Measurements from ENCODE around the gene TEDC1.

TEDC1 gene, protein sequence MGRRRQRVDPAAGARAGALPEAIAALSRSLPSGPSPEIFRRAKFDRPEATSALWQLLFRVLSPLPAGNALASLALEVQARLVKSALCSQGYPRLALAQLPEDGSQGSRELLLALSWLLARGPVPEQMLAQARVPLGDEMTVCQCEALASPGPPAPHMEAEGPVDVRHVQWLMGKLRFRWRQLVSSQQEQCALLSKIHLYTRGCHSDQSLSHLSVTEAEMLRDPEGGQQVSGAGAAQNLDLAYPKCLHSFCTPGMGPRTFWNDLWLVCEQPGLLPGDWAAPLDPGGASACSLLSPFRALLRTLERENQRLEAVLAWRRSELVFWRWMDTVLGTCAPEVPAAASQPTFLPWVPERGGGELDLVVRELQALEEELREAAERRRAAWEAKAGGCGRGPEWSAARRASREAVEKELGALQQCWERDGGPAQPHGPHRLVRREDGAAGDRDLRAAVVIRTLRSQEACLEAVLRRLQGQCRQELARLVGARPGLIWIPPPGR
- 20.6 to 35.6 (median 32.7) reads per million in 4 experiments for total RNA-seq

DNA sequence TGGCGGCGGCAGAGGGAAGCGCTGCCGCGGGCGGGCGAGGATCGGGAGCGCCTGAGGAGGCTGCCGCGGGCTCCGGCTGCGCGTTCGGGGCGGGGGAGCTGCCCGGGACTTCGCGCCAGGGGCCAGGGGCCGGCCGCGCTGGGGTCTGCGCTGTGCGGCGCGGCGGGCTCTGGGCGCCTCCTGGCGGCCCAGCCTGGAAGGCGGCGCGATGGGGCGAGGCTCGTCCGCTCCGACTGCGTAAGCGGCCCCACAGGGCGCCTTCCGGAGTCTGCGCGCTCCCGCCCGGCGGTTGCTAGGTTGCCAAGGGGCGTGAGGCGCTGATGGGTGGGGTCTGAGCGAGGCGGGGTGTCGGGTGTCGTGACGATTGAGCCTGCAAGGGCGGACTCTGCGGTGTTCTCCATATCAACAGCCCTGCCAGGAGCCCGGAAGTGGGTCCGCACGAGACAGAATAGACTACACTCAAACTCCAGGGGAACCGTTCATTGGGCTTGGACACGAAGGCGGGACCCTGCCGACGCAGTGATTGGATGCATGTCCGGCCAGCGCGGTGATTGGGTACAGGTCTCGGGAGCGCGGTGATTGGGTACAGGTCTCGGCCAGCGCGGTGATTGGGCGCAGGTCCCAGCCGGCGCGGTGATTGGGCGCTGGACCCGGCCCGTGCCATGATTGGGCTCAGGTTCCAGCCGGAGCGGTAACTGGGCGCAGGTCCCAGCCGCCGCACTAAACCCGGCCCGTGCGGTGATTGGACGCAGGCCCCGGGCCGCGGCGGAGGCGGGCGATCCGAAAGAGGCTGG, at the start of gene TEDC1:
TEDC1 (plus strand) TSS at position 675 of the 794 bp plus-strand sequence. CDS start 130 bp downstream, outside the sequence.
- DNase-seq = peak; percentile 100

DNA sequence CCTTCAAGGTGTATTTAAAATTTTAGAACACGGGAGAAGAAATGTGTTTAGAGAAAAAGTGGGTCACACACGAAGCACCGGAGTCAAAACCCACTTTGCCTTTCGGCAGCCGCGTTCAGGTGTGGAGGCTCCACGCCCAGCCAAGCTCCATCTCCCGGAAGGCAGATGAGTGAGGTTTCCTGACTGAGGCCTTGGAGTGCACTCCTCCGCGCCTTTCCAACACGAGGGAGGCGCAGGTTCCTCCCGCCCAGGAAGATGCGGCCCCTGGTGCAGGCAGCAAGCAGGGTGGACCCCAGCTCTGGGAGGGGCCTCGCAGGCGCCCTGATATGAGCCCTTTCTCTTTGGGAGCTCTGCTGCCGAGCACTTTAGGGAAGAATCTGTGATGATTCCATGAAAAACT, 48.9 kb upstream of the TEDC1 start:
- no peak for DNase-seq

DNA sequence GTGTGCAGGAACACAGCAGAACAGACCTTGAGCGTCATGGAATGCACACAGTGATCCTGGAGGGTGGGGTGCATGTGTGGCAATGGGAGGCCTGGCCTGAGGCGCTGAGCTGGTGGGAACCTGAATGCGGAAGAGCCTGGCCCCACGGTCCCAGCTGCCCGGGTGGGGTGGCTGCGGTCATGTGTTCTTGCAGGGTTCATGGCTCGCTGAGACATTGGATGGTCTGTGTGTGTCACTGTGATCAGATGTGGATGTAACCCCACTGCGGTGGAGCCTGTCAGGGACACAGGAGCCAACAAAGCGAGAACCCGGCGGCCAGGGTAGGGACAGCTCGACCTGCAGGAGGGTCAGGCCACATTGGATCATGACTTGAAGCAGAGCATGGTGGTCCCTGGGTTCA, 48.2 kb upstream of the TEDC1 start:
- no peak for DNase-seq

DNA sequence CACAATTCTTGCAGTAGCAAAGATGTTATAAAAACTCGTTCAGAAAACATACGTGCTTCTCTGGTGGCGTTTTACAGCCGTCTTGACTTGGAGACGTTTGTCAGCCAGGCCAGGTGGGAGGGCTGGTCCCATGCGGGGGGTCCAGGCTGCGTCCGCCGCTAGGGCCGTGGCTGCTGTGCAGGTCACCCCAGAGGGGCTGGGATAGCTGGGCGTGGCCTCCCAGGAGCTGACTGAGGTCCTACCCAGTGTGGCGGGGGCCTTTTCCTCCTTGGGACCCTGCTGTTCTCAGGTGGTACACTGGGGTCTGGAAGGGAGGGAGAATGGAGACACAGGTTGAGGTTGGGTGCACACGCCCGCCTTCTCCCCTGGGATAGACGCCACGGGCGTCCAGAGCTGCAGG, 46.2 kb upstream of the TEDC1 start:
- no peak for DNase-seq

DNA sequence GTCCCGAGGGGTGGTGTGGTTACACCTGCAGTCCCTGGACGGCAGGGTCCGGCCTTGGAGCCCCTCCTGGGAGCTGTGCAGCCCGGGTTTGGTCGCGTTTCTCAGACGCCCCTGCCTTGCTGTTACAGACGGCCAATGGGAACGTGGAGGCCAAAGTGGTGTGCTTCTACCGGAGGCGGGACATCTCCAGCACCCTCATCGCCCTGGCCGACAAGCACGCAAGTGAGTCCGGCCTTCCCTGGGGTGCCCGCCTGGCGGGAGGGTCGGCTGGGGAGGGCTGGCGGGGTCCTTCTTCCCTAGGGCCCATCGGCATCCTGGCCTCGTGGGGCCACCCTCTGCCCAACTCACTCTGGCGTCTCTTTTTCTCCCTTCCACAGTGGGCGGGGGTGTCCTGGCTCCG, 45.8 kb upstream of the TEDC1 start:
- DNase-seq = no peak

DNA sequence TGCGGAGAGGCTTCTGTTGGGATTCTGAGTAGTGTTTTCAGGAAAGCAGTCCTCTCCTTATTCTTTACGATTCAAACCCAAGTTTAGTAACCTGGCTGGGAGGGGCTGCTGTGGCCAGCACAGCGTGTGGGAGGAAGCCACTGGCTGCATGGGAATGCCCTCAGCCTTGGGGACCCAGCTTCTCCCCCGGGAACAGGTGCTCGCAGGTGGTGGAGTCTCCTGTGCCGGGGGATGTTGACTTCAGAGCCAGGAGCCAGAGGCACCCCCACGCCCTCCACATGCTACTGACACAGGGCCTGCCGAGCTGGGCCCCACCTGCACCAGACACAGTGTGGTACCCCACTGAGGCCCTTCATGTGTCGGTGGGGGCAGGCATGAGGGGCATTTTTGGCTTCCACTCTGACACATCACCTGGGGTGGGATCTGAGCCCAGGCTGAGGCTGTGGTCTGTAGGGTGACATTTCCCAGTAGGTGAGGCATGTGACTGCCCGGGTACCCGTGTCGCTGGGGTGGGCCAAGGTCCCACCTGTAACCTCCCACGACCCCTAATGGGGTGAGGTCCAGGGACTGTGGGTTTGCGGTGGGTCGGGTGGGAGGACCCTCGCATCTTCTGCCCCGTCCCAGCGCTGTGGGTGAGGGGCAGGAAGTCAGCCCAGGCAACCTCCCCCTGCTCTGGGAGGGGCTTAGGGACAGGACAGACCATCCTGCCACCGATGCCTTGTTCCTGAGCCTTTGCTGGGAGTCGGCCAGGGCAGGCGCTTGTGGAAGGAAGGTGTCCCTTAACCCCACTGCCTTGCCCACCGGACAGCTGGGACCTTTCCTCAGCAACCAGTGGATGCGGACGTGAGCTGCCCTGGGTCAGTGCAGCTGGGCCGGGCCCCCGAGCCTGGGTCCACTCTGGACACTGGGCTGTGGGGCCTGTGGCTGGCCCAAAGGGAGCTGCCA, 44.9 kb upstream of the TEDC1 start:
- no peak for DNase-seq

DNA sequence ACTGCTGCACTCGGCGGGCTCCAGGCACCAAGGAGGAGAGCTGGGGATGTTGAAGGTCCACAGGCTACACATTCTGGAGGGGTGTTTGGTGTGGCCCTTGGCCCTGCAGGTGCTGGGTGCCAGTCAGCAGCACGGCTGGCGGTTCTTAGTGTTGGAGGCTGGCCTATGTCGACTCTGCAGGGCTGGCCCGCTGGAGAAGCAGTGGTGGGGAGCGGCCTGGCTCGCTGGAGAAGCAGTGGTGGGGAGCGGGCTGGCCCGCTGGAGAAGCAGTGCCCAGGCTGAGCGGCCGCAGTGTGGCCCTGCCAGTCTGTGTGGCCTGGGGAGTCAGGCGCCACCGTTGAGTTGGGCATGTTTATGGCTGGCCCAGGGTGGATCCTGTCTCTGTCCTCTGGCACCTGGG, 44.1 kb upstream of the TEDC1 start:
- no peak for DNase-seq

DNA sequence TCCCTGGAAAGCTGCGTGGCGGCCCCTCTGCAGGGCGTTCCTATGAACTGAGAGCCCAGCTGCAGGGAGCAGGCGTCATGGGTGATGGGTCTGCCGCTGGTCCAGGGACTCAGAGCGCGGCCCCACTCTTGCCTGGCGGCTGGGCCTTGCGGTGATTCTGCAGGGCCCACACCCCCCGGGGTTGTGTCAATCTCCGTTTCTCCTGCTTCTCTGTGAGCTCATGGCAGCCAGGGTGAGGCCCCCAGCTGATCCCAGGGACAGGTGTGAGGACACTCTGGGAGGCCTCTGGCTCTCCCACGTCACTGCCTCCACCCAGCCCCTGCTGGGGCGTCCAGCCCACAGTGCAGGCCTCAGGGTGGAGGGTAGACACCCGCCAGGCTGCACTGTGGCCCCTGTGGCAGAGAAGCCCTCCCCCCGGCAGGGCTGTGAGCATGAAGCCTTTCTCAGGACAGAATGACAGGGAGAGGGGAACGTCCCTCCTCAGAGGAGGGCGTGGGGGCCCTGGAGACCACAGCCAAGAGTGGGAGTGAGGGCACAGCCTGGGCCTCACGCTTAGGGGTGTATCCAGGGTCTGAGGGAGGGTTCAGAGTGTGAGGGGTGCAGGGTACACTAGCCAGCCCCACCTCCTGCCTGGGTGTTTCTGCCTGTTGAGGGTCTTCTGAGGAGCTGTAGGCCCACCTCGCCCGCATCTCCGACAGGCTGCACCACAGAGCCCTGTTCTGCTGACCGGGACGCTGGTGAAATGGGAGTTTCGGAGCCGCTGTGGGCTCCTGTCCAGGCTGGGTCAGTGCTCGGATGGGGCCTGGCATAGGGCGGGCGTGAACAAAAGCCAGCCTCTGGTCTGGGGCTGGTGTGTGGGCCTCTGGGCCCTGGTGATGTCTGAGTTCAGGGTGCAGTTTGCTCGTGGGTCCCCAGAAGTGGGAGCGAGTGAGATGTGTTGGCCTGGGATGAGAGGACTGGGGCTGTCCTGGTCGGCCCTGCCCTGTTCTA, 43.1 kb upstream of the TEDC1 start:
- DNase-seq = no peak

DNA sequence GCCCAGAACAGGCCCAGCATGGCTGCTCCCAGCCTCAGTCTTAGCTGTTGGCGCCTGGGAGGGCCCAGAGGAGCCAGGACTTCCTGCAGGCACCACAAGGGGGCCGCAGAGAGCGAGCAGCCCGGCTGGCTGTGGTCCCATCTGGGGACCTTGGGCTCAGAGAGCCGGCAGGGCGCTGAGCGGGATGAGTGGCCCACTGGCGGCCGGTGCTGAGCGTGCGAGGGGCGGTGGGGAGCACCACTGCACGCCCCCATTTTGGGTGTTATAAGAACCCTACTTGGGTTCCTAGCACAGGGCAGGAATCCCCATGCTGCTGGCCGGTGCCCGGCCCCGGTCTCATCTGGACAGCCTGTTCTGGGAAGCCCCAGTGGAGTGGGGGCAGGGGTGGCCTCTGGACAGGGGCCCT, 42.3 kb upstream of the TEDC1 start:
- DNase-seq = peak; percentile 49

DNA sequence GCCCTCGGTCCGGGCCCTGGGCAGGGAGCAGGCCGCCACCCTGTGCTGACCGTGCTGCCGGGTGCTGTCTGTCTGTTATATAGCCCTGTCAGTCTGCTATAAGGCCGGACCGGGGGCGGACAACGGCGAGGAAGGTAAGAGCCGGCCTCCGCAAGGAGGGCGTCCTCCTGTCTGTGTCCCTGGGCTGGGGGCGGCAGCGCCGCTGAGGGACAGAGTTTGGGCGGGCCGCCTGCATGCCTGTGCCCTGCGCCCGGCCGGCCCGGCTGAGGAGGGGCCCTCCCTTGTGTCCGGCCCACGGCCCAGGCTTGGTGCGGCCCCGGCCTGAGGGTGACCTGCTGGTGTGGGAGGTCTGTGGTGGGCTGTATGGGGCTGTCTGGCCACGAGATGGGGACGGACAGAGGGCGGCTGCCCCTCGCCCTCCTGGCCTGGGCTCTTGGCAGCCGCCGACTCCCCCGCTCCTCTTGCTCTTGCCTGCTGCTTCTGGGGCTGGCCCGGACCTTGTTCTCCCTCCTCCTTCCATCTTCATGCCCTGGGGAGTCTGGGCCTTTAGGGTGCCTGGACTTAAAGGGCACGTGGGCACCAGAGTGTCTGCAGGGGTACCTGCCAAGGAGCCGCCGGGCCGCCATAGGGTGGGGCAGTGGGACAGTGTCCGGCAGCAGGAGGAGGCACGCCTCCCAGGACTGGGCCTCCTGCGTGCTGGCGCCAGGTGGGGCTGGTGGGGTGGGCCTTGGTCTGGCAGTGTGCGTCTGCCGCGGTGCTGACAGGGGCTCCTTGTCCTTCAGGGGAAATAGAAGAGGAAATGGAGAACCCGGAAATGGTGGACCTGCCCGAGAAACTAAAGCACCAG, 41.5 kb upstream of the TEDC1 start:
- no peak for DNase-seq

DNA sequence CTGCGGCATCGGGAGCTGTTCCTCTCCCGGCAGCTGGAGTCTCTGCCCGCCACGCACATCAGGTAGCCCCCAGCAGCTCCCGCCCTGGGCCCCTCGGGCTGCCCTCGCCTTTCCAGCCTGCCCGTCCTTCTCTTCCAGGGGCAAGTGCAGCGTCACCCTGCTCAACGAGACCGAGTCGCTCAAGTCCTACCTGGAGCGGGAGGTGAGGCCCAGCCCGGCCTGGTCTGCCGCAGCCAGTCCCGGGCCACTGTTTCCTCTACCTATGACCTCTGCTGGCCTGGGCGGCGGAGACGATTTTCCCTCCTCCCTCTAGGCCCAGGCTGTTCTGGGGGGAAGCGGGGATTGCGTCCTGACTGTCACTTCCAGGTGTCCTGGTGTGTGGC, 40.9 kb upstream of the TEDC1 start:
- no peak for DNase-seq

DNA sequence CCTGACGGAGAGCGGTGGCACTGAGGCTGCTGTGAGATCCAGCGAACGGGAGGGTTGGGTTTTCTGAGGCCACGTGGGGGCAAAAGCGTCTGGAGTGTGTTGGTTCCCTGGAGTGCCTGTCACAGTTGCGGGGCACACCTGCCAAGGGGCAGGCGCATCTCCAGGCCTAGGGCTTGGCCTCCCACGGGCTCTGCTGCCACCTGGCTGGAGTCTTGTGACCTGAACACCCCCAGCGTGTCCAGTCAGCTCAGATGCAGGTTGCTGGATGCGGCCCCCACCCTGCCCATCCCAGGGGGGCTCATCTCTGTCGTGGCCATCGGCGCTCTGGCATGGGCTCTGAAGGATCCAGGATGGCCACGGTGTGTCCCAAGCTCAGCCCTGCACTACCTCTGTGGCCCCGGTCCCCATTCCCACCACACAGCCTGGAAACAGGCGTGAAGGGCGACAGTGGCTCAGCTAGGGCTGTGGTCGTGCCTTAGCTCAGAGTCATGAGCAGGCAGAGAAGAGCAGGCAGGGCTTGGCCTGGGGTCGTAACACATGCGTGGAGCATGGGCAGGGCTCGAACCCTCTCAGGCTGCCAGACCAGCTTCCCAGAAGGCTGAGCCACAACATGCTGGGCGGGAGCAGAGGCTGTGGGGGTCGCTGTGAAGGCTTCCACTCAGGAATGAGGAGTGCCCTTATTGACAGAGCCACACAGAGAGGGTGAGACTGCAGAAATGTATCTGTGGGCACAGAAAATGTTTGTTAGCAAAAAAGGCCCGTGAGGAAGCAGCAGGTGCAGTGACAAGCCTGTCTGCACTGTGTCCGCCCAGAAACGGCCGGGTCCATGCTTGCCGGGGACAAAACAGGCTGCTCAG, 40.0 kb upstream of the TEDC1 start:
- DNase-seq = no peak

DNA sequence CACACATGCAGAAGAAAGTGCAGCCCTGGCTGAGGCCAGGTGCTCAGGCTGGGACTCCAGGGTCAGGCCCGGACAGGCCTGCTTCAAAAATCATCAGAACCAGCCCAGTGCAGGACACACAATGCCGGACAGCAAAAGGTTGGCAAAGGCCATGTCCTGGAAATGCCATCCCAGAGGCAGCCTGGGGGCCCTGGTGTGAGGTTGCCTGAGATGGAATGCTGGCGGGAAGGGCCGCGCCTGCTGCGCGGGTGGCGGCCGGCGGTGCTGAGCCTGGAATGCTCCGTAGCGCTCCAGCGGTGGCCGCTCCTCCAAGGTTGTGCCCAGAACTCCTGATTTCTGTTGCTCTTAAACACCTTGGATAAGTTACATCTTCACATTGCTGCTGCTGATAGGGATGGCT, 38.1 kb upstream of the TEDC1 start:
- no peak for DNase-seq

DNA sequence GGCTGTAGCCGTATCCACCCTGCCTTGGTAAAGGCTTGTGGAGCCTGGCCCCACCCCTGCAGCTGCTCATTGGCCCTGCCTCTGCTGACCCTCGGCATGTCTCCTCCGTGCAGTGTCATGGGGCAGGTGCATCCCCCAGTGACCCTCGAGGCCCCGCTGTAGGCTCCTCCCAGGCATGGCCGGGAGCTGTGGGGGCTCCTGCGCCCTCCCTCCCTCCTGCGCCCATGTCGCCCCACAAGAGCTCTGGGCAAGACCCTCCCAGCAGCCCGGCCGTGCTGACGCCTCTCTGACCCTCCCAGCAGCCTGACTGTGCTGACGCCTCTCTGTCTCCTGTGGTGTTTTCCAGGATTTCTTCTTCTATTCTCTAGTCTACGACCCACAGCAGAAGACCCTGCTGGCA, 37.2 kb upstream of the TEDC1 start:
- no peak for DNase-seq

DNA sequence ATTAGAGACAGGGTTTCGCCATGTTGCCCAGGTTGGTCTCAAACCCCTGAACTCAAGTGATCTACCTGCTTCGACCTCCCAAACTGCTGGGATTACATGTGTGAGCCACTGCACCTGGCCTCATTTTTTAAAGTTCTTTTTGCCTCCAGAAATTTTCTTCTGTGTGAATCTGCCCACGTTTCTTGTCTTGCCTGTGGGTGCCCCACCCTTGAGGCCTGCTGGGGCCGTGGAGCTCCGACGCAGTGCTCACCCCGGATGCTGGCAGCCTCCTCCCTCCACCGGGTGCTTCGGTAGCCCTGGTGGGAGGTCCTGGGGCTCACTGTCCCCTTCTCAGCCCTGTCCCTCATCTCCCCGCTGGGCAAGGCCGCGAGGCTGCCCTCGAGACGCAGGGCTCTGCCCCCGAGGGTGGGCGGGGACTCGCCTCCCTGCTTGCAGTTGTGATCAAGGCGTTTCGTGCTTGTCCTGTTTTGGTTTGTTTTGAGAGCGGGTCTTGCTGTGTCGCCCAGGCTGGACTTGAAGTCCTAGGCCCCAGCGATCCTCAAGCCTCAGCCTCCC, 35.9 kb upstream of the TEDC1 start:
- no peak for DNase-seq

DNA sequence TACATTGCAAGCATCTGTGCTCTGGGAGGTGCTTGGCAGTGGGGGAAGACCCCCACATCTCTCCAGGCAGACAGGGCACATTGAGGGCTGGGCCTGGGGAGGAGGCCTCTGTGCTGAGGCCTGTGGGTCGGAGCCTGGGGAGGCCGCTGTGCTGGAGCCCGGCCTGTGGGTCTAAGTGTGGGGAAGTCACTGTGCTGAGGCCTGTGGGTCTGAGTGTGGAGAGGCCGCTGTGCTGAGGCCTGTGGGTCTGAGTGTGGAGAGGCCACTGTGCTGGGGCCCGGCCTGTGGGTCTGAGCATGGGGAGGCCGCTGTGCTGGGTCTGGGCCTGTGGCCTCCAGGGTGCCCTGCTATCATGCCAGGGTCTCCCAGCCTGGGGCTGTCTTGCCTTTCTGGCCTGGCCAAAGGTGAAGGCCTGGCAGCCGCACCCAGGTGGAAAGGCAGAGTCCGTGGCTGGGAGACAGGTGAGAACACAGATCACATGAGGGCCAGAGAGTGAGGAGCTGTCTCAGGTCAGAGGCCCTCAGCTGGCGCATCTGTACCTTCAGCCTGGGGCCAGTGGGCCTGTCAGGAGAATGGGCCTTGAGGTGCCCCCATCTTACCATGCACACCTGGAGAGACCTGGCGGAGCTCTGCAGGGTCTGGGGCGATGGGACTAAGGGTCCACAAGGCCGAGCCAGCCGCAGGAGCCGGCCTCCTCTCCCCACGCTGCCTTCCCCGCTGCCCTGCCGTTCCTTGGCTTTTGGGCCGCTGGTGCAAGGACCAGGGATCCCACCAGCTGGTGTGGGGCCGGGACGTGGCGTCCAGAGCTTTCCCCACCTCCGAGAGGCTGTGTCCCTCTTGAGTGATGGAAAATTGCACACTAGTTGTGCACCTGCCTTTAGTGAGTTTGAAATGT, 35.0 kb upstream of the TEDC1 start:
- no peak for DNase-seq

DNA sequence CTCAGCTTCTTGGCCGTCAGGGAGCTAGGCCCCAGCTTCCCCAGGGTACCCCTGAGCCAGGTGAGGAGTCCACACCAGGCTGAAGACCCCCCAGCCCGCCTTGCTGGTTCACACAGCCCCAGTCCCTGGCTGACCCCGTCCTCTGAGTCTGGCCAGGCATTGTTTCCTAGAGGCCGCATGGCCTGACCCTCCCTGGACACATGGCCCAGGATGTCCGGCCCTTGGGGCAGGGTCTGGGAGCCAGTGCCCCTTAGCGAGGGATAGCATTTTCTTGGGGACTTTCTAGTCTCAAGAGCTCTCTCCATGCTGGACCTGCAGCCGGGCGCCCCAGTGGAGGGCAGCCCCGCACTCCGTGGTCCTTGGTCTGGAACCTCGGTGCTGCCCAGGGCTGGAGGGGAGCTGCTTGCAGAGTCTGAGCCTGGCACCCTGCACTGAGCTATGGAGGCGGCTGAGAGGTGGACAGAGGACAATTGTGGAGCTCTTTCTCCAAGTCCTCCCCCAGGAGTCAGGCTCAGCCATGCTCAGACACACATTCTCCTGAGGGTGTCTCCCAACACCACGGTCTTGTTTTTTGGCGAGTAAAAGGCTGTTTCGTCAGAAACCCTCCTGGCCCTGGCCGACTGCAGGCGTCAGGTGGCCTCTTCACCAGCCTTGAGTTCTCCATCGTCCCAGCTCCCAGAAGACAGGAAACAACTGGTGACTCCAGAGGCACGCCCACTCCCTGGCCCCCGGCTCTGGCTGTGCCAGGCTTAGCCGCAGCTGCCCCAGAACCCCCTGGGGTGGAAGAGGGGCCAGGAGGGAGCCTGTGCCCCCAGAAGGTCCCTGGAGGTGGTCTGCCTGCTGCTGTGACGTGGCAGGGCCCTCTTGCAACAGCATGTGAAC, 34.1 kb upstream of the TEDC1 start:
- DNase-seq = no peak

Measured in effector CD8-positive, alpha-beta T cell (primary cell).